ENCODE data around the gene CD84.
"Not testable (repeated sequence)": the region's sequence is repeated elsewhere in the genome, so short reads cannot be mapped to it uniquely, and the experiment has no call there.

Gene CD84

DNA sequence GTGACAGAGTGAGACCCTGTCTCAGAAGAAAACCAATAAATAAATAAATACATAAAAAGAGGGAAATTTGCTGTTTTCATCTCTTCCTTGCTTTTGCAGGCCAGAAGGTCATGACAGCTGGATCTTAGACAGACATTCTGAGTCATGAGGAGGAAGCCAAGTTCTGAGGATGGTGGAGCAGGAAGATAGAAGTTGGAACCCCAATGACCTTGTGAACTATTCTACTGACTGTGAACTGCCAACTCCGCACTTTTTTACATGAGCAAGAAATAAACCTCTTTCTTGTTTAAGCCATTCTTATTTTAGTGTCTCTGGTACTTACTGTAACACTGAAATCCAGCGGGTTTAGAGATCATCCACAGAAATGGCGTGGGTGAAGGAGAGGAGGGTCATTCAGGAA, 8.5 kb downstream of the CD84 start:
- no peak for DNase-seq (ENCODE audit: low read depth)

GRCh38 chr1:160569806-160570205, 9.5 kb downstream of the CD84 start:
- no peak for DNase-seq (ENCODE audit: low read depth)

DNA sequence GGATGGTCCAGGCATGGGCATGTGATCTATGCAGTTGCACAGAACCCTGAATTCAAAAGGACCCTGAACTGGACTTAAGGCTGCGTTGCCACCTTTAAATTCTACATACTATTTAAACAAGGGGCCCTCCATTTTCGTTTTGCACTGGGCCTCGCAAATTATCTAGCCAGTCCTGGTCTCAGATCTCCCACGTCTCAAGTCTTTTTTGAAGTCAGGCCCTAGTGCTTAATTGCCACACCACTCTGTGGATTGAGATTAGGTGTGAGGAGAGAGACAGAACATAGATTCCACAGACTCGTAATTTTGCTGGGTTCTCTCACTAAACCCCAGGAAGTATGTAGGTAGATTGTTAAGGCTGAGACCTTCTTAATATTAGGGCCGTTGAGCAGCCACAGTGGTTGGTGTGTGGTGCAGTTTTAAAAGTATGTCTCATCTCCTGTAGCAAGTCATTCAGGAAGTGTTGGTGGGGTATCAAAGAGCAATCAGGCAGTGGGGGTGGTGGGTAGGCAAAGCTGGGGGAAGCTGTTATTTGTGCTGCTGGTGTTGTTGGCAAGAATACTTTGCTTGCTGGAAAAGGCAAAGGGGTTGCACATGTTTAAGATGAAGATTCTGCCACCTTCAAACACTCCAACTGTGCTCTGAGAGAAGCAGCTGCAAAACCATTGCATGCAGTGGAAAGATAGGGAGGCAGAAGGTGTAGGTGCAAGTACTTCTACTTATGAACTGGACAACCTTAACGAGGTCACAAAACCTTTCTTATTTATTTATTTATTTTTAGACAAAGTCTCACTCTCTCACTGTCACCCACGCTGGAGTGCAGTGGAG, 11.2 kb downstream of the CD84 start:
- peak; percentile 58 for DNase-seq (ENCODE audit: low read depth)

GRCh38 chr1:160567341-160567740, 12.0 kb downstream of the CD84 start:
- no peak for DNase-seq (ENCODE audit: low read depth)

- DNase-seq (ENCODE audit: low read depth): no peak
Measured at GRCh38 chr1:160565564-160565963, 13.7 kb downstream of the CD84 start.

- not testable (repeated sequence) for DNase-seq (ENCODE audit: low read depth)
Measured at GRCh38 chr1:160563230-160563629, 16.1 kb downstream of the CD84 start.

DNA sequence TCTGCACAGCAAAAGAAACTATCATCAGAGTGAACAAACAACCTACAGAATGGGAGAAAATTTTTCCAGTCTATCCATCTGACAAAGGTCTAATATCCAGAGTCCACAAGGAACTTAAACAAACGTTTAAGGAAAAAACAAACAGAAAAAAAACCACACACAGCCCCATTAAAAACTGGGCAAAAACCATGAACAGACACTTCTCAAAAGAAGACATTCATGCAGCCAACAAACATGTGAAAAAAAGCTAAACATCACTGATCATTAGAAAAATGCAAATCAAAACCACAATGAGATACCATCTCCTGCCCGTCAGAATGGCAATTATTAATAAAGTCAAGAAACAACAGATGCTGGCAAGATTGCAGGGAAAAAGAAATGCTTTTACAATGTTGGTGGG, 16.6 kb downstream of the CD84 start:
- DNase-seq (ENCODE audit: low read depth): not testable (repeated sequence)

- no peak for DNase-seq (ENCODE audit: low read depth)
Measured at GRCh38 chr1:160560806-160561205, 18.5 kb downstream of the CD84 start.

DNA sequence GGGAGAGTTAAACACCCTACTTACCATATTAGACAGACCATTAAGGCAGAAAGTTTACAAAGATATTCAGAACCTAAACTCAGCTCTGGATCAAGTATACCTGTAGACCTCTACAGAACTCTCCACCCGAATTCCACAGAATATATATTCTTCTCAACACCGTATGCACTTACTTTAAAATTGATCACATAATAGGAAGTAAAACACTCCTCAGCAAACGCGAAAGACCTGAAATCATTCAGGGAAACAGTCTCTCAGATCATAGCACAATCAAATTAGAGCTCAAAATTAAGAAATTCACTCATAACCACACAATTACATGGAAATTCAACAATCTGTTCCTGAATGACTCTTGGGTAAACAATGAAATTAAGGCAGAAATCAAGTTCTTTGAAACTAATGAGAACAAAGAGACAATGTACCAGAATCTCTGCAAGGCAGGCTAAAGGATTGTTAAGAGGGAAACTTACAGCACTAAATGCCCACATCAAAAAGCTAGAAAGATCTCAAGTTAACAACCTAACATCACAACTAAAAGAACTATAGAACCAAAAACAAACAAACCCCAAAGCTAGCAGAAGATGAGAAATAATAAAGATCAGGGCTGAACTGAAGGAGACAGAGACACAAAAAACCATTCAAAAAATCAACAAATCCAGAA, 19.1 kb downstream of the CD84 start:
- DNase-seq (ENCODE audit: low read depth): no peak

- not testable (repeated sequence) for DNase-seq (ENCODE audit: low read depth)
Measured at GRCh38 chr1:160559437-160559836, 19.9 kb downstream of the CD84 start.

GRCh38 chr1:160558660-160559380, 20.5 kb downstream of the CD84 start:
- no peak for DNase-seq (ENCODE audit: low read depth)

GRCh38 chr1:160553778-160554177, 25.5 kb downstream of the CD84 start:
- no peak for DNase-seq (ENCODE audit: low read depth)

- DNase-seq (ENCODE audit: low read depth): no peak
Measured at GRCh38 chr1:160552425-160552824, 26.9 kb downstream of the CD84 start.

DNA sequence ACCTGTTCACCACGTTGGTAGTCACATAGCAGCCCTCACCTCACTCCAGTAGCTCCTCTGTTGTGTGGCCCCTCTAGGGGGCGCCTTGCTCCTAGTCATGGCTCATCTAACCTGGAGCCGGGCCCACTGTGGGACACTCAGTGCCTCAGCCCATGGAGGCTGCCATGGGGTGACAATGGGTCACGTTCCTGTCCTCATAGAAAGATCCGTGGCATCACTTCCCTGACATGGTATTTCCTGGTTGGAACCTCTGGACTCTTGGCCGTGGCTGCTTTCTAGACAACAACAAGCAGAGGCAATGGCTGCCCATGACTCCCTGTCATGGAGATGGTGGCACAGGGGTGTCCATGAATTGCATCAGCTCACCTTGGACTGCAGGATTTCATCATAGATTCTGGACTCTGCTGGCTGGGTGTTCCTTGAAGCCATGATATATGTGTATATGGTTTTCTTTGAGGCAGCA, 28.7 kb downstream of the CD84 start:
- DNase-seq (ENCODE audit: low read depth): peak; percentile 35

DNA sequence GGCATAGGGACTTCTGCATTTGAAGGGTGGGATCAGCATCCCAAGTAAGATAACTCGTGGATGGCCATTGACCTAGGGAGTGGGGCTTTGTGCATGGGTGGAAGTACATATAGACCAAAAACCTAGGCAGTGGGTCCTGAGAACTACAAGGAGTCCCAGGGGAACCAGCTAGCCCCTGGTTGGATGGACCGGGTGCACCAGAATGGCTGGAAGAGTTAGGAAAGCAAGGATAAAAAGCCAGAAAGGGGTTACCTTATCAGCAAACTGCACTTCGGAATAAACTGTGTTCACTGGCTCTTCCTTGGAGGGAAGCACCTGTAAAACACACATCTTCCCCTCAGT, 29.7 kb downstream of the CD84 start:
- no peak for DNase-seq (ENCODE audit: low read depth)

- no peak for DNase-seq (ENCODE audit: low read depth)
Measured at GRCh38 chr1:160548960-160549664, 30.2 kb downstream of the CD84 start.

DNA sequence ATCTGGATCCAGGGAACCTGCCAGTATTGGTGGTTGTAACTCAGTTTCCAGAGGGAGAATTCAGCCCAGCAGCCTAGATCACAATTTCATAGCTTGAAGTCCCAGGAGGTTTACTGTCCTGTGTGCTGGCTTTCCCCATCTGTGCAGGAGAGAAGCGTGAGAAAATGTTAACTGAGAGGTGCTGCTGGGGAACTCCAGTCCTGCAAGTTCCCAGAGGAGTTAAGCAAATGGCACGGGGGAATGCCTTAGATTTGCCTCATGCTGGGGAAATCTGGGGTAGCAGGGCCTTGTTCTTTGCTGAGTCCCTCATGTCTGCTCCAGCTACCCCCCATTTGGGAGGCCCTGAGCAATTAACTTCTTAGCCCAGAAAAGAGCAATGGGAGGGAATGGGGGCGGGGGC, 31.1 kb downstream of the CD84 start:
- DNase-seq (ENCODE audit: low read depth): no peak

DNA sequence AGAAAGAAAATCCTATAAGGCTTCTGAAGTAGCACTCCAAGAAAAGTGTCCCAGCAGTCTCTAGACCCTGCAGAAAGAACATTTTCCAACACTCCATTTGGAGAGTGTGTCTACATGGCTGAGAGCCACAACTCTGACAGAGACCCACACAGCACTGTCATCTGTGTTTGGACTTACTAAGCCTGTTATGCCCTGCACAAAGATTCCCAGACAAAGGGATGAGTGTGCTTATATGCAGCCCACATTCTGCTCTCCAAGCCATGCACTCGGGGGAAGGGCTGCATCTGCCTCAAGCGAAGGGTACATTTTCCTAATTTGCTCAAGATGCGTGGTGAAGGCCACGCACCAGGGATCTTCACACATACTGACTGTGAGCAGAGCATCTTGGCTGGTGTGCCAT, 31.9 kb downstream of the CD84 start:
- no peak for DNase-seq (ENCODE audit: low read depth)

DNA sequence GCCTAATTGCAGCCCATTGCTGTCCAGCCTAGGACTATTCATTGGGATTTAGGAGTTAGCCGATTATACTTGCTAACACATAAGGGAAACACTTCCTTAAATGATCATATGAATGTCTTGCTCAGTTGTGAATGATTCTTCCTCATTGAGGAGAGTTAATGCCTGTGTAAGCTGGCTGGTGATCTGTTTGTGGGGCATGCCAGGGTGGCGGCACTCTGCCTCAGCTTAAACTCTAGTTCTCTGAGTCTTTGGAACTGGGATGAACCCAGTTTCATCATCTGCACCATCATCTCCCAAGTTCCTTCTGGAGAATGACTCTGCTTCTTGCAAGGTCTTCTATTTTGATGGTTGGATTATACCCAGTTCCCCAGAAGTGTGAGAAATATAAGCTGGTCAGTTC, 32.4 kb downstream of the CD84 start:
- no peak for DNase-seq (ENCODE audit: low read depth)

- no peak for DNase-seq (ENCODE audit: low read depth)
Measured at GRCh38 chr1:160544647-160545046, 34.6 kb downstream of the CD84 start.

DNA sequence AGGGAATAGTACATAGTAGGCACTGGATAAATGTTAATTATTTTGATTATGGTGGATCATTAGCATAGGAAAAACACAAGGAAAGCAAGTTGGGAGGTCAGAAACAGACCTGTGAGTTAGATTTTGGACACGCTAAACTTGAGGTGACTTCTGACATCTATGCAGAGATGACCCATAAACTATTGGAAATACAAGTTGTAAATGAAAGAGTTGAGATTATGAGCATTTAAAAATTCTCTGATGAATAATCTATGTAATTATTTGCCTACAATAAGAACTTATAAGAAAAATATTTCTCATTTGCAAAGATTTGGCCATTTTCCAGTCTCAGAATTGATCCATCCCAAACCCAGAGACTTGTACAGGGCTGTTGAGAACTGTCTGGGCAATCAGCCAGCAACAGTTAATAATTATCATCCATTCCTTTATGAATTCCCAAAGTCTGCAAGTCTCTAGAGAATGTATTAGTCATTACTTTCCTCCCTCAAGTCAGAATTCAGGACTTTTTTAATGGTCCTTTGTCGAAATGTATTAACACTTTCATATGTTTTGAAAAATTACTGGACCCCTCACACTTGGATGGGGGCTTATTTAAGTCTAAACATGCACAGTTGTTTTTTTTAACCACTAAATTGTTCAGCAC, 36.9 kb downstream of the CD84 start:
- no peak for DNase-seq (ENCODE audit: low read depth)
